CD4-positive, CD25-positive, alpha-beta regulatory T cell (primary cell): ENCODE measurements around the gene TAP1. TPM values are rescaled to one million over a fixed set of nuclear protein-coding genes. Genes with fewer than 3 reads are reported as not detected.

ENCODE experiments used
- ATAC-seq, 2 donors: fragments of 150-1000 bp; cut with Tn5 transposase; one replicate each; pipeline ENCODE4 v1.10.0; 2021; ENCODE audit warnings: low read depth in 2 of 2, moderate number of reproducible peaks in 2 of 2, moderate library complexity in 1 of 2
- DNase-seq, 3 donors: peaks; one replicate each; pipeline versions ENCODE4 v3.0.0 to v3.0.0-alpha.2; 2012 to 2022; ENCODE audit warnings: mixed read lengths in 1 of 3
- H3K27ac ChIP-seq: one replicate; pipeline ENCODE4 v1.7.0; 2013; ENCODE audit warnings: mild to moderate bottlenecking, low read length; ENCODE audit not compliant: insufficient read depth, poor library complexity, severe bottlenecking
- H3K27me3 ChIP-seq: one replicate; pipeline ENCODE4 v1.7.0; 2013; ENCODE audit warnings: low read length; ENCODE audit not compliant: control insufficient read depth, insufficient read depth
- H3K36me3 ChIP-seq: one replicate; pipeline ENCODE4 v1.7.0; 2013; ENCODE audit warnings: mild to moderate bottlenecking, low read length, moderate library complexity; ENCODE audit not compliant: control insufficient read depth, insufficient read depth
- H3K4me1 ChIP-seq: 2 replicates; pipeline ENCODE4 v1.7.0; 2013; ENCODE audit warnings: mild to moderate bottlenecking, low read length; ENCODE audit not compliant: insufficient read depth, control insufficient read depth, poor library complexity, severe bottlenecking
- H3K4me3 ChIP-seq: one replicate; pipeline ENCODE4 v1.7.0; 2013; ENCODE audit warnings: low read depth, mild to moderate bottlenecking, low read length, moderate library complexity
- H3K9me3 ChIP-seq, 2 experiments: 1 replicate in 1 of 2; 2 replicates in 1 of 2; pipeline ENCODE4 v1.7.0; 2013; ENCODE audit warnings: low read length in 2 of 2, mild to moderate bottlenecking in 1 of 2, moderate library complexity in 1 of 2; ENCODE audit not compliant: control insufficient read depth in 2 of 2
- H3K27ac Mint-ChIP-seq, 3 donors: one replicate each; pipeline ENCODE4 v1.8.0; 2020 to 2022; ENCODE audit warnings: mild to moderate bottlenecking in 3 of 3, mixed read lengths in 3 of 3, moderate library complexity in 2 of 3
- H3K27me3 Mint-ChIP-seq: one replicate; pipeline ENCODE4 v1.8.0; 2022; ENCODE audit warnings: mild to moderate bottlenecking, mixed read lengths
- H3K36me3 Mint-ChIP-seq: one replicate; pipeline ENCODE4 v1.8.0; 2020; ENCODE audit warnings: mixed read lengths
- H3K4me1 Mint-ChIP-seq, 4 donors: one replicate each; pipeline ENCODE4 v1.8.0; 2020 to 2022; ENCODE audit warnings: mixed read lengths in 4 of 4, mild to moderate bottlenecking in 1 of 4
- H3K4me3 Mint-ChIP-seq, 4 donors: one replicate each; pipeline ENCODE4 v1.8.0; 2020 to 2022; ENCODE audit warnings: mild to moderate bottlenecking in 4 of 4, mixed read lengths in 4 of 4, moderate library complexity in 3 of 4
- H3K9me3 Mint-ChIP-seq, 7 donors: one replicate each; pipeline ENCODE4 v1.8.0; 2020 to 2022; ENCODE audit warnings: mixed read lengths in 7 of 7, mild to moderate bottlenecking in 3 of 7, moderate library complexity in 2 of 7
- polyA plus RNA-seq, 4 donors: library from polyadenylated mRNA; unstranded; fragments of 300-500 nt; fragmentation: Illumina TruSeq; gene quantifications; one replicate each; pipeline ENCODE4 v1.2.3, GENCODE V29; 2021
- total RNA-seq: library from RNA; stranded (reverse); gene quantifications from one replicate; pipeline ENCODE4 v1.2.3, GENCODE V29; 2022

TAP1 gene, protein sequence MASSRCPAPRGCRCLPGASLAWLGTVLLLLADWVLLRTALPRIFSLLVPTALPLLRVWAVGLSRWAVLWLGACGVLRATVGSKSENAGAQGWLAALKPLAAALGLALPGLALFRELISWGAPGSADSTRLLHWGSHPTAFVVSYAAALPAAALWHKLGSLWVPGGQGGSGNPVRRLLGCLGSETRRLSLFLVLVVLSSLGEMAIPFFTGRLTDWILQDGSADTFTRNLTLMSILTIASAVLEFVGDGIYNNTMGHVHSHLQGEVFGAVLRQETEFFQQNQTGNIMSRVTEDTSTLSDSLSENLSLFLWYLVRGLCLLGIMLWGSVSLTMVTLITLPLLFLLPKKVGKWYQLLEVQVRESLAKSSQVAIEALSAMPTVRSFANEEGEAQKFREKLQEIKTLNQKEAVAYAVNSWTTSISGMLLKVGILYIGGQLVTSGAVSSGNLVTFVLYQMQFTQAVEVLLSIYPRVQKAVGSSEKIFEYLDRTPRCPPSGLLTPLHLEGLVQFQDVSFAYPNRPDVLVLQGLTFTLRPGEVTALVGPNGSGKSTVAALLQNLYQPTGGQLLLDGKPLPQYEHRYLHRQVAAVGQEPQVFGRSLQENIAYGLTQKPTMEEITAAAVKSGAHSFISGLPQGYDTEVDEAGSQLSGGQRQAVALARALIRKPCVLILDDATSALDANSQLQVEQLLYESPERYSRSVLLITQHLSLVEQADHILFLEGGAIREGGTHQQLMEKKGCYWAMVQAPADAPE
- total RNA-seq: 220 TPM
- polyA plus RNA-seq: 100 to 1,000 TPM; 386 to 477 (median 440) TPM

GRCh38 chr6:32853541-32854375, at the start of gene TAP1, which contains the start of gene PSMB9:
Gene TAP1, minus strand, starts transcription at chr6:32853704. Its CDS starts 68 bp downstream, at chr6:32853636.
Gene PSMB9, plus strand, starts transcription at chr6:32854192. Its CDS starts 38 bp downstream, at chr6:32854230.
- Mint-ChIP-seq H3K9me3 (no peaks in the 10 kb centered on the region), H3K27ac (peak within 1 kb of the TSS; percentile 98 to 100 (median 100)), H3K4me1 (peaks cover 7 to 82% (median 51%) of the 10 kb centered on the region in 4 donors), H3K4me3 (peak within 1 kb of the TSS; percentile 95 to 100 (median 97)), H3K36me3 (peaks cover 54% of the 10 kb centered on the region), H3K27me3 (peaks cover 5% of the 10 kb centered on the region)
- Histone ChIP-seq H3K27me3 (no peaks in the 10 kb centered on the region), H3K4me1 (peaks cover 77% of the 10 kb centered on the region), H3K4me3 (peak within 1 kb of the TSS; percentile 99), H3K9me3 (no peaks in the 10 kb centered on the region), H3K36me3 (peaks cover 46% of the 10 kb centered on the region), H3K27ac (peak within 1 kb of the TSS; percentile 98)
- ATAC-seq: peak; percentile 84 to 88
- peak; percentile 93 to 97 (median 94) for DNase-seq

DNA sequence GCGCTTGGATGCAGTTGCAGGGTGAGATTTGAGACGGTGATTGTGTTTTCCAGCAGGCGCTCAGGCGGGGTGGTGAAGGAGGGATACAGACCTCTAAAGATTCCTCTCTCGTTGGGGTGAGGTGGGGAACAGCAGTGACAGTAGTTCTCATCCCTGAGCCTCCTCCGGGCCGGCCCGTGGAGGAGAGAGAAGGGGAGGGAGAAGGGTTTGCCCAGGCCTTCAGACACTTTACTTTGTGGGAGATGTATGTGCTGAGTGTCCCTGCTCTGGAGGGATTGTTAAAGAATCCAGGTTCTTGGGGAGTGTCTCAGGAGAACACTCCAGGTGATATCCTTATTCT, 41.5 kb upstream of the TAP1 start:
- H3K4me3 Mint-ChIP-seq: peak overlapping the region; percentile 93 to 99 (median 98)
- H3K4me1 ChIP-seq: peaks cover 20% of the 10 kb centered on the region
- H3K9me3 ChIP-seq: no peaks in the 10 kb centered on the region
- peak overlapping the region; percentile 82 for H3K27ac ChIP-seq
- peak overlapping the region; percentile 95 to 96 (median 96) for H3K27ac Mint-ChIP-seq
- H3K4me3 ChIP-seq: peak overlapping the region; percentile 91
- DNase-seq (no peak), ATAC-seq (peak in 1 of 2 donors; percentile 2)
- H3K36me3 ChIP-seq: no peaks in the 10 kb centered on the region
- H3K27me3 ChIP-seq: no peaks in the 10 kb centered on the region
- no peaks in the 10 kb centered on the region for H3K36me3 Mint-ChIP-seq
- H3K9me3 Mint-ChIP-seq: peaks cover 0 to 1% (median 0%) of the 10 kb centered on the region in 7 donors
- peaks cover 9 to 49% (median 35%) of the 10 kb centered on the region in 4 donors for H3K4me1 Mint-ChIP-seq
- H3K27me3 Mint-ChIP-seq: peaks cover 4% of the 10 kb centered on the region

- peak overlapping the region; percentile 82 for H3K27ac ChIP-seq
- peak; percentile 90 to 96 (median 91) for DNase-seq
- no peaks in the 10 kb centered on the region for H3K27me3 ChIP-seq
- peaks cover 20% of the 10 kb centered on the region for H3K4me1 ChIP-seq
- Mint-ChIP-seq H3K4me3 (peak overlapping the region; percentile 93 to 99 (median 98)), H3K4me1 (peaks cover 9 to 49% (median 35%) of the 10 kb centered on the region in 4 donors), H3K9me3 (peaks cover 0 to 1% (median 0%) of the 10 kb centered on the region in 7 donors), H3K27ac (peak overlapping the region; percentile 95 to 96 (median 96)), H3K36me3 (no peaks in the 10 kb centered on the region), H3K27me3 (peaks cover 4% of the 10 kb centered on the region)
- H3K4me3 ChIP-seq: peak overlapping the region; percentile 91
- no peaks in the 10 kb centered on the region for H3K9me3 ChIP-seq
- ATAC-seq: peak; percentile 98
- no peaks in the 10 kb centered on the region for H3K36me3 ChIP-seq
Measured at GRCh38 chr6:32894085-32895005, 40.8 kb upstream of the TAP1 start.

GRCh38 chr6:32890831-32891230, 37.3 kb upstream of the TAP1 start:
- Mint-ChIP-seq H3K27ac (no peak overlapping the region), H3K36me3 (no peaks in the 10 kb centered on the region), H3K4me1 (peaks cover 7 to 25% (median 16%) of the 10 kb centered on the region in 4 donors), H3K9me3 (peaks cover 0 to 1% (median 0%) of the 10 kb centered on the region in 7 donors), H3K4me3 (no peak overlapping the region), H3K27me3 (peaks cover 14% of the 10 kb centered on the region)
- Histone ChIP-seq H3K4me1 (peaks cover 13% of the 10 kb centered on the region), H3K9me3 (no peaks in the 10 kb centered on the region), H3K36me3 (no peaks in the 10 kb centered on the region), H3K27me3 (no peaks in the 10 kb centered on the region), H3K4me3 (no peak overlapping the region), H3K27ac (no peak overlapping the region)
- no peak for DNase-seq
- no peak for ATAC-seq

DNA sequence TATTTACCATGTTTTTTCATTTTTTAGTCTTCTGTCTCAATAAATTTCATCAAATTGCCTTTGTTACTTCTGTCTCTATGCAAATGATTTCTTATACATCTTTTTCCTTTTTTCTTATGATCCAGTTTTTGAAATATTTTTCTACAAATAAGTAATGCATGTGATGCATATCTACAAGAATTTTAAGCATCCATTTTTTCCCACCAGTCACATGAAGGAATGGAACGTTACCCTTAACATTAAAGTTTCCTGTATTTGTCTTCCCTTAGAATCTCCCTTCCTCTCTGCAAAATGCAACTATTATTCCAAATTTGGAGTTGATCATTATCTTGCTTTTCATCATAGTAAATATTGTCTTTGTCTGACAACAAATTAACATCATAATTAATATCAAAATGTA, 36.0 kb upstream of the TAP1 start:
- H3K36me3 ChIP-seq: no peaks in the 10 kb centered on the region

DNA sequence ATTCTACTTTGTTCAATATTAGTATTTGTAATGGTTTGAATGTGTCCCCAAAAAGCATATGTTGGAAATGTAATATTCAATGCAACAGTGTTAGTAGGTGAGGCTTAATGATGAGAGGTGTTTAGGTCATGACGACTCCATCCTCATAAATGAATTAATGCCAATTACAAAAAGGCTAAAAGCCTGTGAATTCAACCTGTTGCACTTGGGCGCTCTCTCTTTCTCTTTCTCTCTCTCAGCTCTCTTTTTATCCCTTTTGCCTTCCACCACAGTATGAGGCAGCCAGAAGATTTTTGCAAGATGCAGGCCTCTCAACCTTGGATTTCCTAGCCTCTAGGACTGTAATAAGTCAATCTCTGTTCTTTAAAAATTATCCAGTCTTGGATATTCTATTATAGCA, 35.1 kb upstream of the TAP1 start:
- no peak for DNase-seq
- no peak for ATAC-seq
- Mint-ChIP-seq H3K36me3 (no peaks in the 10 kb centered on the region), H3K4me3 (peak overlapping the region in 2 of 4 donors; percentile 26 to 69), H3K27ac (peak overlapping the region in 1 of 3 donors; percentile 67), H3K9me3 (peaks cover 0 to 1% (median 0%) of the 10 kb centered on the region in 7 donors), H3K4me1 (peaks cover 2 to 13% (median 5%) of the 10 kb centered on the region in 4 donors), H3K27me3 (peaks cover 25% of the 10 kb centered on the region)
- Histone ChIP-seq H3K4me1 (peaks cover under 1% of the 10 kb centered on the region), H3K9me3 (no peaks in the 10 kb centered on the region), H3K4me3 (no peak overlapping the region), H3K27ac (no peak overlapping the region), H3K36me3 (no peaks in the 10 kb centered on the region), H3K27me3 (no peaks in the 10 kb centered on the region)

More for the DNA sequence above, 36.0 kb upstream of the TAP1 start:
- H3K36me3 Mint-ChIP-seq: no peaks in the 10 kb centered on the region
- no peak overlapping the region for H3K4me3 ChIP-seq
- H3K27ac Mint-ChIP-seq: no peak overlapping the region
- no peaks in the 10 kb centered on the region for H3K27me3 ChIP-seq
- no peak overlapping the region for H3K27ac ChIP-seq
- no peak overlapping the region for H3K4me3 Mint-ChIP-seq
- H3K4me1 Mint-ChIP-seq: peaks cover 2 to 19% (median 9%) of the 10 kb centered on the region in 4 donors
- no peaks in the 10 kb centered on the region for H3K9me3 ChIP-seq
- ATAC-seq: no peak
- peaks cover 4% of the 10 kb centered on the region for H3K4me1 ChIP-seq
- peaks cover 19% of the 10 kb centered on the region for H3K27me3 Mint-ChIP-seq
- peaks cover 0 to 1% (median 0%) of the 10 kb centered on the region in 7 donors for H3K9me3 Mint-ChIP-seq
- no peak for DNase-seq
